Measurements from ENCODE around the gene NEUROG1. TPM values are rescaled to one million over a fixed set of nuclear protein-coding genes. Genes with fewer than 3 reads are reported as not detected.

NEUROG1 gene
- total RNA-seq, 2 donors from 2014 or later = not detected

- Histone ChIP-seq H3K27me3 (peaks cover 0 to 3% of the 10 kb centered on the region in 2 donors), H3K36me3 (replicated peaks in 1 of 2; ENCODE audit: insufficient read depth in 1 of 2, low read depth in 2 of 2) (no peaks in the 10 kb centered on the region), H3K27ac (no peak overlapping the region), H3K4me1 (no peaks in the 10 kb centered on the region), H3K9me3 (no peaks in the 10 kb centered on the region), H3K4me3 (no peak overlapping the region)
- 50 to 57% methylated on average over 11 of the region's 11 CpGs for WGBS, 2 donors
- intact Hi-C loops (cut with DNase I) = loop anchor here (5.0 kb wide), 1 partner anchor 275 kb away; the partner anchor contains the start of gene SLC25A48
- no peak for DNase-seq
- no peak for ATAC-seq
- TF ChIP-seq CTCF (IDR thresholded peaks at IDR 0.05) = no peak
- no peak for TF ChIP-seq POLR2A (IDR thresholded peaks at IDR 0.05)
Observed at GRCh38 chr5:135557076-135557838, 21.5 kb upstream of the NEUROG1 start.

GRCh38 chr5:135556620-135557019 lies 20.9 kb upstream of the NEUROG1 start:
- intact Hi-C loops (cut with DNase I) = loop anchor here (5.0 kb wide), 1 partner anchor 276 kb away; the partner anchor contains the start of gene SLC25A48
- Histone ChIP-seq H3K4me3 (no peak overlapping the region), H3K27ac (no peak overlapping the region), H3K27me3 (peaks cover 0 to 3% of the 10 kb centered on the region in 2 donors), H3K4me1 (no peaks in the 10 kb centered on the region), H3K36me3 (replicated peaks in 1 of 2; ENCODE audit: insufficient read depth in 1 of 2, low read depth in 2 of 2) (no peaks in the 10 kb centered on the region), H3K9me3 (no peaks in the 10 kb centered on the region)
- no peak for TF ChIP-seq CTCF (IDR thresholded peaks at IDR 0.05)
- no peak for TF ChIP-seq POLR2A (IDR thresholded peaks at IDR 0.05)
- DNase-seq (no peak), ATAC-seq (no peak)
- WGBS, 2 donors = 55 to 59% methylated on average over 7 of the region's 7 CpGs

- TF ChIP-seq CTCF (IDR thresholded peaks at IDR 0.05) (no peak), POLR2A (IDR thresholded peaks at IDR 0.05) (no peak)
- intact Hi-C loops (cut with DNase I) = loop anchor here (5.0 kb wide), 1 partner anchor 277 kb away; the partner anchor contains the start of gene SLC25A48
- no peaks in the 10 kb centered on the region for H3K9me3 ChIP-seq
- no peak overlapping the region for H3K27ac ChIP-seq
- DNase-seq (no peak), ATAC-seq (no peak)
- no peaks in the 10 kb centered on the region for H3K4me1 ChIP-seq
- H3K4me3 ChIP-seq = no peak overlapping the region
- no peaks in the 10 kb centered on the region for H3K36me3 ChIP-seq (replicated peaks in 1 of 2; ENCODE audit: insufficient read depth in 1 of 2, low read depth in 2 of 2)
- WGBS, 2 donors = 76 to 83% methylated on average over 2 of the region's 2 CpGs
- H3K27me3 ChIP-seq = peaks cover 0 to 3% of the 10 kb centered on the region in 2 donors
Observed at GRCh38 chr5:135555530-135555929, 19.8 kb upstream of the NEUROG1 start.

GRCh38 chr5:135553688-135554462 lies 18.1 kb upstream of the NEUROG1 start:
- no peak for ATAC-seq
- intact Hi-C loops (cut with DNase I) = no loop called here

More at GRCh38 chr5:135553688-135554462, 18.1 kb upstream of the NEUROG1 start:
- no peaks in the 10 kb centered on the region for H3K4me1 ChIP-seq
- no peaks in the 10 kb centered on the region for H3K36me3 ChIP-seq (replicated peaks in 1 of 2; ENCODE audit: insufficient read depth in 1 of 2, low read depth in 2 of 2)
- H3K9me3 ChIP-seq = no peaks in the 10 kb centered on the region
- no peaks in the 10 kb centered on the region for H3K27me3 ChIP-seq
- peak in 3 of 4 donors; percentile 24 to 55 (median 26) for DNase-seq
- WGBS, 2 donors = 12% methylated on average over 8 of the region's 8 CpGs
- peak in 4 of 7 experiments; percentile 14 to 29 (median 22) for TF ChIP-seq CTCF (IDR thresholded peaks at IDR 0.05)
- no peak for TF ChIP-seq POLR2A (IDR thresholded peaks at IDR 0.05)
- H3K4me3 ChIP-seq = no peak overlapping the region
- no peak overlapping the region for H3K27ac ChIP-seq

All from body of pancreas (tissue), 4 donors.